Esophagus squamous epithelium (tissue), 5 donors: ENCODE data around the gene MT1M. TPM values are rescaled to one million over a fixed set of nuclear protein-coding genes. Genes with fewer than 3 reads are reported as not detected.

Source experiments
- DNase-seq: peaks from one replicate; lab custom pipeline; 2025; lab: John Stamatoyannopoulos, UW
- H3K27ac ChIP-seq, 4 donors: fragments of 200-600 bp; sonication (generic); one replicate each; pipeline ENCODE4 v1.5.1; 2016 to 2019; ENCODE audit warnings: mild to moderate bottlenecking in 1 of 4
- H3K27me3 ChIP-seq, 4 donors: fragments of 200-600 bp; sonication (generic); 1 replicate in 3 of 4; 2 replicates in 1 of 4; pipeline versions ENCODE4 v1.5.1 to v1.6.0; 2017 to 2021; ENCODE audit warnings: antibody characterized with exemption in 1 of 4
- H3K36me3 ChIP-seq, 3 donors: fragments of 200-600 bp; sonication (generic); one replicate each; pipeline ENCODE4 v1.5.1; 2016 to 2019
- H3K4me1 ChIP-seq, 3 donors: fragments of 200-600 bp; sonication (generic); one replicate each; pipeline ENCODE4 v1.5.1; 2017 to 2019
- H3K4me3 ChIP-seq, 4 donors: fragments of 200-600 bp; sonication (generic); 1 replicate in 3 of 4; 2 replicates in 1 of 4; pipeline ENCODE4 v1.5.1; 2016 to 2019; ENCODE audit warnings: mild to moderate bottlenecking in 2 of 4, moderate library complexity in 1 of 4
- H3K9me3 ChIP-seq, 3 donors: fragments of 200-600 bp; sonication (generic); one replicate each; pipeline ENCODE4 v1.5.1; 2016 to 2019
- CTCF ChIP-seq, 6 experiments: fragments of 450-650 bp in 4 of 6; fragments of 200-600 bp in 2 of 6; sonication (generic) in 2 of 6; IDR thresholded peaks; one replicate each; pipeline ENCODE4 v1.5.1; 2016 to 2019; ENCODE audit warnings: antibody characterized with exemption in 6 of 6, mild to moderate bottlenecking in 4 of 6, moderate library complexity in 4 of 6
- POLR2A ChIP-seq, 4 donors: fragments of 450-650 bp; IDR thresholded peaks; one replicate each; pipeline ENCODE4 v1.6.1; 2017; ENCODE audit warnings: antibody characterized with exemption in 4 of 4, mild to moderate bottlenecking in 4 of 4, moderate library complexity in 3 of 4
- WGBS, 2 donors: methylation state at CpG; one replicate each; pipeline ENCODE4 v1.1.5; 2018; 5-methylcytosine and 5-hydroxymethylcytosine counted together
- intact Hi-C: fragments of 100-400 bp; cut with DNase I; formaldehyde crosslinking; loops from one replicate; pipeline ENCODE4 v1.15.0; 2022
- total RNA-seq, 4 donors: library from RNA; depleted of rRNA; stranded (reverse); fragments of >200 nt; gene quantifications; one replicate each; pipeline ENCODE4 v1.1.0, GENCODE V29; 2016
- donor health status: DM: yes; HTN: yes; CAD: no.

The MT1M gene
- total RNA-seq, 4 donors from 2014 or later: 0.57 to 7.4 (median 4.8) TPM; not detected in 1

- TF ChIP-seq CTCF (IDR thresholded peaks at IDR 0.05) (peak in 5 of 6 experiments; percentile 60 to 77 (median 71)), POLR2A (IDR thresholded peaks at IDR 0.05) (no peak)
- Histone ChIP-seq H3K36me3 (no peaks in the 10 kb centered on the region), H3K4me1 (peaks cover under 1 to 3% (median 2%) of the 10 kb centered on the region in 3 donors), H3K4me3 (no peak overlapping the region), H3K27me3 (peaks cover 0 to 6% (median 0%) of the 10 kb centered on the region in 4 donors), H3K9me3 (no peaks in the 10 kb centered on the region), H3K27ac (no peak overlapping the region)
- no peak for DNase-seq
- 18 to 24% methylated on average over 7 to 8 of the region's 8 CpGs for WGBS, 2 donors
- intact Hi-C loops: loop anchor here (5.0 to 10.0 kb wide), 2 partner anchors 88 to 94 kb away; no protein-coding TSS in a partner anchor
These were observed 32.0 kb upstream of the MT1M start for GRCh38 chr16:56600398-56600999.

DNA sequence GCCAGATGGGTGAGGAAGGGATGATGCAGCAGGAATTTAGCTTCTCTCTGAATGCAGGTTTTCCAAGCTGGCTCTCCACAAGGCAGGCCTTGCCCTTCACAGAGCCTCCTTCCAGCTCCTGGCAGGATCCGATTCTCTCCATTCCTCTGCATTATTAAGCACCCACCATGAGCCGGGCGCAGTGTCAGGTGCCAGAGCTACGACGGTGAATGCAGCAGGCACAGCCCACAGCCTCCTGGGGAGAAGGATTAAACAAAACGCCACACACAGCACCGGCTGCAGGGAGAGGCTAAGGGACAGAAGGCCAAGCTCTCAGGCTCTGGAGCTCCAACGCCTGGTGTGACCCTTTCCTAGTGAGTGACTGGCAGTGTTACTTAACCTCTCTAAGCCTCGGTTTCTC is 31.1 kb upstream of the MT1M start:
- 69 to 74% methylated on average over 6 to 9 of the region's 9 CpGs for WGBS, 2 donors
- DNase-seq: no peak
- no peaks in the 10 kb centered on the region for H3K36me3 ChIP-seq
- intact Hi-C loops: loop anchor here (5.0 to 10.0 kb wide), 2 partner anchors 89 to 93 kb away; no protein-coding TSS in a partner anchor
- no peak overlapping the region for H3K4me3 ChIP-seq
- no peak overlapping the region for H3K27ac ChIP-seq
- TF ChIP-seq CTCF (IDR thresholded peaks at IDR 0.05): no peak
- no peak for TF ChIP-seq POLR2A (IDR thresholded peaks at IDR 0.05)
- peaks cover 9 to 11% (median 11%) of the 10 kb centered on the region in 3 donors for H3K4me1 ChIP-seq
- peaks cover 0 to 6% (median 0%) of the 10 kb centered on the region in 4 donors for H3K27me3 ChIP-seq
- H3K9me3 ChIP-seq: no peaks in the 10 kb centered on the region

DNA sequence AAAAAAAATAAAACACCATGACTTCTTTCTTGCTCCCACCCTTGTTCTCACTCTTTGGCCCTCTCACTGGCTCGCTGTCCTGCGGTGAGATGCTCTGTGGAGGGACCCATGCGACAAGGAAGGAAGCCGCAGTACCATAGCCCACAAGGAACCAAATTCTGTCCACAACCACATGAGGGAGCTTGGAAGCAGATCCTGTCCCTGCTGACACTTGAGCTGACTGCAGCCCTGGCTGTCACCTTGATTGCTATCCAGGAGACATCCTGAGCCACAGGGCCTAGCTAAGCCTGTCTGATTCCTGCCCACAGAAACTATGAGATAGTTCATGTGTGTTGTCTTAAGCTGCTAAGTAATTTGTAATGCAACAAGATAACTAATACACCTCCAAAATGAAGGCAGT is 28.9 kb upstream of the MT1M start:
- H3K4me3 ChIP-seq: no peak overlapping the region
- no peak overlapping the region for H3K27ac ChIP-seq
- 53 to 62% methylated on average over 4 of the region's 4 CpGs for WGBS, 2 donors
- no peak for DNase-seq
- intact Hi-C loops: loop anchor here (5.0 to 10.0 kb wide), 2 partner anchors 91 kb away; no protein-coding TSS in a partner anchor
- peaks cover 26 to 32% (median 29%) of the 10 kb centered on the region in 3 donors for H3K4me1 ChIP-seq
- no peaks in the 10 kb centered on the region for H3K36me3 ChIP-seq
- H3K27me3 ChIP-seq: no peaks in the 10 kb centered on the region
- peak in 5 of 6 experiments; percentile 32 to 47 (median 40) for TF ChIP-seq CTCF (IDR thresholded peaks at IDR 0.05)
- TF ChIP-seq POLR2A (IDR thresholded peaks at IDR 0.05): no peak
- H3K9me3 ChIP-seq: no peaks in the 10 kb centered on the region

GRCh38 chr16:56604966-56605365 is 27.5 kb upstream of the MT1M start:
- Histone ChIP-seq H3K4me3 (no peak overlapping the region), H3K27ac (peak overlapping the region; percentile 82 to 95 (median 90)), H3K4me1 (peaks cover 26 to 46% (median 36%) of the 10 kb centered on the region in 3 donors), H3K27me3 (no peaks in the 10 kb centered on the region), H3K9me3 (no peaks in the 10 kb centered on the region), H3K36me3 (no peaks in the 10 kb centered on the region)
- intact Hi-C loops: loop anchor here (5.0 to 10.0 kb wide), 2 partner anchors 90 to 93 kb away; no protein-coding TSS in a partner anchor
- WGBS, 2 donors: 89 to 100% methylated on average over 3 to 4 of the region's 4 CpGs
- TF ChIP-seq CTCF (IDR thresholded peaks at IDR 0.05) (no peak), POLR2A (IDR thresholded peaks at IDR 0.05) (no peak)
- DNase-seq: no peak

DNA sequence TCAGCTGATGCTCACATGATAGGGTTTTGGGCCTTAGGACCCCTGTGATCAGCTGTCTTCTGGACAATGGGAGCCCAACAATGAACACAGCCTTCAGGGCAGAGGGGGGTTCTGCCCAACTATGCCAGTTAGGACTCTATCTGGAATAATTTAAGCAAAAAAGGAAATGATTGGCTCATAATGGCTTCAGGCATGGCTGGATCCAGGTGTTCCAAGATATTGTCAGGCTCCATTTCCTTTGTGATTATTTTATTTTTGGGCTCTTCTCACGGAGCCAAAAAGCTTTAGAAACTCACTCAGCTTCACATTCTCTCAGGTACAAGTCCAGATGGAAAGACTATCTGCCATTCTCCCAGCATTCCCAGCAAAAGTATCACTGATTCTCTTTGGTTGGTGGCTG is 27.0 kb upstream of the MT1M start:
- 44 to 60% methylated on average over 1 of the region's 1 CpG for WGBS, 2 donors
- H3K9me3 ChIP-seq: no peaks in the 10 kb centered on the region
- DNase-seq: no peak
- H3K27ac ChIP-seq: peak overlapping the region; percentile 82 to 95 (median 90)
- H3K27me3 ChIP-seq: no peaks in the 10 kb centered on the region
- H3K4me3 ChIP-seq: no peak overlapping the region
- H3K4me1 ChIP-seq: peaks cover 31 to 51% (median 41%) of the 10 kb centered on the region in 3 donors
- no peak for TF ChIP-seq CTCF (IDR thresholded peaks at IDR 0.05)
- no peak for TF ChIP-seq POLR2A (IDR thresholded peaks at IDR 0.05)
- intact Hi-C loops: loop anchor here (10.0 kb wide), 1 partner anchor 89 kb away; no protein-coding TSS in a partner anchor
- H3K36me3 ChIP-seq: no peaks in the 10 kb centered on the region
